BLaER1 (cell line): ENCODE data around the gene DEGS2.

Experiments used
- H3K27ac ChIP-seq: shearing (Covaris generic); formaldehyde crosslinking; 2 replicates; pipeline ENCODE4 v1.8.1; 2022
- H3K27me3 ChIP-seq: shearing (Covaris generic); formaldehyde crosslinking; 2 replicates; pipeline ENCODE4 v1.8.1; 2022
- H3K36me3 ChIP-seq: shearing (Covaris generic); formaldehyde crosslinking; 2 replicates; pipeline ENCODE4 v1.8.1; 2022
- H3K4me1 ChIP-seq: shearing (Covaris generic); formaldehyde crosslinking; 2 replicates; pipeline ENCODE4 v1.8.1; 2022
- H3K4me2 ChIP-seq: shearing (Covaris generic); formaldehyde crosslinking; 2 replicates; pipeline ENCODE4 v1.8.1; 2022
- H3K4me3 ChIP-seq: shearing (Covaris generic); formaldehyde crosslinking; 2 replicates; pipeline ENCODE4 v1.8.1; 2022
- H3K9ac ChIP-seq: shearing (Covaris generic); formaldehyde crosslinking; 2 replicates; pipeline ENCODE4 v1.8.1; 2022
- H3K9me3 ChIP-seq: shearing (Covaris generic); formaldehyde crosslinking; 2 replicates; pipeline ENCODE4 v1.8.1; 2022
- H4K20me1 ChIP-seq: shearing (Covaris generic); formaldehyde crosslinking; 2 replicates; pipeline ENCODE4 v1.8.1; 2022
- Cebpa-rat ChIP-seq: shearing (Covaris generic); IDR thresholded peaks from 2 replicates; pipeline ENCODE4 v1.8.1; 2022

The DEGS2 gene

GRCh38 chr14:100178691-100179090, 19.2 kb upstream of the DEGS2 start:
- Histone ChIP-seq H3K36me3 (no peaks in the 10 kb centered on the region), H3K9ac (no peak overlapping the region), H4K20me1 (no peaks in the 10 kb centered on the region), H3K4me2 (no peak overlapping the region), H3K27me3 (no peaks in the 10 kb centered on the region), H3K9me3 (peaks cover 3% of the 10 kb centered on the region; the same call in 1 of the 2 replicates), H3K4me1 (peaks cover 8% of the 10 kb centered on the region), H3K27ac (no peak overlapping the region), H3K4me3 (no peak overlapping the region)
- no peak for TF ChIP-seq Cebpa-rat

DNA sequence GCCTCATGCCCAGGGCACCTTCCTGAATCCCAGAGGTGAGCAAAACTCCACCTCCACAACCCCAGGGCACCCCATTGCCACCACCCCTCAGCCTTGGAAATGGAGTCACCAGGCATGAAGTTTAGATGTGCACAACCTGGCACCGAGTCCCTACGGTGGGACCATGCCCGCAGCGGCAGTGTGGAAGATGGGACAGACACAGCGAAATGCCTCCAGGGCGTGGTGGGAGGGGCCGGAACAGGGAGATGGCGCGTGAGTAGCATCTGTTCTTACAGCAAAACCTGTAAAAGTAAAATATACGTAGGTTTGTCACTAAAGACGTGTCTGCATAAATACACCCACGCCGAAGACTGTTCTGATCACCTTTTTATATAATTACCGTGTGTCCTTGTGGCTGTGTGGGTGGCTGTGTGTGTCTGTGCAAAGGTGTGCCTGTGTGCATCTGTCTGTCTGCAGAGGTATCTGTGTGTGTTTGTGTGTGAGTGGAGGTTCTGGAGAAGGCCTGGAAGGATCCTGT, 17.4 kb upstream of the DEGS2 start:
- H3K36me3 ChIP-seq = no peaks in the 10 kb centered on the region
- H3K9me3 ChIP-seq = peaks cover 3% of the 10 kb centered on the region; the same call in 1 of the 2 replicates
- no peak overlapping the region for H3K4me3 ChIP-seq
- H4K20me1 ChIP-seq = no peaks in the 10 kb centered on the region
- no peak overlapping the region for H3K27ac ChIP-seq
- no peak overlapping the region for H3K4me2 ChIP-seq
- H3K27me3 ChIP-seq = no peaks in the 10 kb centered on the region
- no peak for TF ChIP-seq Cebpa-rat
- no peak overlapping the region for H3K9ac ChIP-seq
- H3K4me1 ChIP-seq = peaks cover 8% of the 10 kb centered on the region

GRCh38 chr14:100173353-100173752, 13.9 kb upstream of the DEGS2 start:
- Histone ChIP-seq H3K9ac (no peak overlapping the region), H4K20me1 (no peaks in the 10 kb centered on the region), H3K36me3 (no peaks in the 10 kb centered on the region), H3K4me3 (no peak overlapping the region), H3K27ac (no peak overlapping the region), H3K4me2 (no peak overlapping the region), H3K27me3 (no peaks in the 10 kb centered on the region), H3K9me3 (no peaks in the 10 kb centered on the region), H3K4me1 (peaks cover 8% of the 10 kb centered on the region)
- no peak for TF ChIP-seq Cebpa-rat

- Histone ChIP-seq H3K27me3 (no peaks in the 10 kb centered on the region), H3K4me3 (no peak overlapping the region), H3K4me2 (no peak overlapping the region), H3K9ac (no peak overlapping the region), H3K36me3 (no peaks in the 10 kb centered on the region), H3K9me3 (no peaks in the 10 kb centered on the region), H3K27ac (no peak overlapping the region), H3K4me1 (peaks cover 8% of the 10 kb centered on the region), H4K20me1 (no peaks in the 10 kb centered on the region)
- no peak for TF ChIP-seq Cebpa-rat
These were observed 13.4 kb upstream of the DEGS2 start for GRCh38 chr14:100172811-100173210.

- H3K4me2 ChIP-seq = no peak overlapping the region
- no peak overlapping the region for H3K4me3 ChIP-seq
- no peak for TF ChIP-seq Cebpa-rat
- peaks cover 7% of the 10 kb centered on the region; the same call in 1 of the 2 replicates for H3K27me3 ChIP-seq
- H3K4me1 ChIP-seq = peaks cover 15% of the 10 kb centered on the region
- H3K9ac ChIP-seq = no peak overlapping the region
- no peaks in the 10 kb centered on the region for H3K36me3 ChIP-seq
- no peaks in the 10 kb centered on the region for H4K20me1 ChIP-seq
- H3K9me3 ChIP-seq = no peaks in the 10 kb centered on the region
- H3K27ac ChIP-seq = no peak overlapping the region
These were observed 11.4 kb upstream of the DEGS2 start for GRCh38 chr14:100170880-100171279.

DNA sequence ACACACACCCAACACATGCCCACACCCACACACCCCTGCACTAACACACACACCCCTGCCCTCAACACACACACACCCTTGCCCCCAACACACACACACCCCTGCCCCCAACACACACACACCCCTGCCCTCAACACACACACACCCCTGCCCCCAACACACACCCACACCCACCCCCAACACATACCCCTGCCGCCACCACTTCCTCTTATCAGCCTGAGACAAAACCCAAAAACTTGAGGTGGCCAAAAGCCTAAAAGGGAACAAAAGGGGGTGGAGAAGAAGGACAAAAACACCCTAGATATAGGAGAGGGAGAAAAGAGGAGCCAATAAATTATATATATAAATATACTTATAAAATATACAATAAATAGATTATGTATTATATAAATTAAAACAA, 9.1 kb upstream of the DEGS2 start:
- H3K27ac ChIP-seq = no peak overlapping the region
- H3K9ac ChIP-seq = no peak overlapping the region
- no peaks in the 10 kb centered on the region for H3K9me3 ChIP-seq
- H3K4me1 ChIP-seq = peaks cover 7% of the 10 kb centered on the region
- no peak overlapping the region for H3K4me2 ChIP-seq
- H3K27me3 ChIP-seq = peaks cover 7% of the 10 kb centered on the region; the same call in 1 of the 2 replicates
- no peak for TF ChIP-seq Cebpa-rat
- no peaks in the 10 kb centered on the region; the same call in 1 of the 2 replicates for H4K20me1 ChIP-seq
- H3K4me3 ChIP-seq = no peak overlapping the region
- no peaks in the 10 kb centered on the region for H3K36me3 ChIP-seq

DNA sequence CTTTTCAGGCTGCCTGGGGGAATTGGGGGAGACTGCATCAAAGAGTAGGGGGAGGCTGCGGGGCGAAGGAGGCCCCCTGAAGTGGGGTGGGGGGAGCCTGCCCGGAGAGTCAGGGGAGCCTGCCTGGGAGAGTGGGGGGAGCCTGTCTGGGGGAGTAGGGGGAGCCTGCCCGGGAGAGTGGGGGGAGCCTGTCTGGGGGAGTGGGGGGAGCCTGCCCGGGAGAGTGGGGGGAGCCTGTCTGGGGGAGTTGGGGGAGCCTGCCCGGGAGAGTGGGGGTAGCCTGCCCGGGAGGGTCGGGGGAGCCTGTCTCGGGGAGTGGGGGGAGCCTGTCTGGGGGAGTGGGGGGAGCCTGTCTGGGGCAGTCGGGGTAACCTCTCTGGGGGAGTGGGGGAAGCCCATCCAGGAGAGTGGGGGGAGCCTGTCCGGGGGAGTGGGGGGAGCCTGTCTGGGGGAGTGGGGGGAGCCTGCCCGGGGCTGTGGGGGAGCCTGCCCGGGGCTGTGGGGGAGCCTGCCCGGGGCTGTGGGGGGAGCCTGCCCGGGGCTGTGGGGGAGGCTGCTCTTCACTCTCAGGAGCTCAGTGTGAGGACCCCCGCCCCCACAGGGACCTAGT, 6.5 kb upstream of the DEGS2 start:
- Histone ChIP-seq H3K9ac (no peak overlapping the region), H3K4me3 (no peak overlapping the region), H3K27me3 (peaks cover 15% of the 10 kb centered on the region), H3K36me3 (no peaks in the 10 kb centered on the region), H3K9me3 (no peaks in the 10 kb centered on the region), H3K27ac (no peak overlapping the region), H3K4me2 (no peak overlapping the region), H3K4me1 (peaks cover 7% of the 10 kb centered on the region), H4K20me1 (peaks cover 4% of the 10 kb centered on the region)
- TF ChIP-seq Cebpa-rat = no peak

DNA sequence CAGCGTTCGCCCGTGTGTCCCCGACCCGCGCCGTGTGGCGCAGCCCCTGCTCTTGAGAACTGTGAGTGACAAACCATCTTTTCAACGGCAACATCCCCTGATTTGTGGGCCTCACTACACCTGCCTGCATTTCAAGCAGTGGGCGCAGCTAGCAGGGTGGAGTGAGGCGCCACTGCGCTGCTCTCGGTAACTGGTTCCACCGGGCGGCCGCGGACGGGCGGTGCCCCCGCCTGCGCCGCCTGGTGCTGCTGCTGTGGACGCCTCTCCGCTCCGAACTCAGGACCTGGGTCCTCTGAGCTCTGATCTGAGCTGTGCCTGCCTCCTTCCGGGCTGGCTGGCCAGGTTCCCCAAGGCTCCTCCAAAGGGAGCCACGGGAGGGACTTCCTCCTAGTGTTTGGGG, 5.9 kb upstream of the DEGS2 start:
- Histone ChIP-seq H3K4me1 (peaks cover 9% of the 10 kb centered on the region), H3K4me2 (no peak overlapping the region)

DNA sequence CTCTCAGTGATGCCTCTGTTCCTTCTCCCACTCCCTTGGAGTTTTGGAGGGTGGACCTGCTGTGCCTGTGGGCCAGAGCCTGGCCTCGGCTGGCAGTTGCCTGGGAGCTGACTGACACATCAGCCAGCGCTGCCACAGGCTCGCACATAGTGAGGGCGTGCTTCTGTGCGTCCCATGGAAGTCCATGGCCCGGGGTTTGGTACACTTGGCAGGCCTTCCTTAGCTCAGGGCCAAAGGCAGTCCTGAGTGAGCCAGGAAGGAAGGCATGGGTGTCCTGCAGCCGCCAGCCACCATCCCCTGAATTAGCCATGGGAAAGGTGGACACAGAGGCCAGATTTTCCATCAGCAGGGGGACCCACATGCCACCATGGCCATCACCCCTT, 1.1 kb upstream of the DEGS2 start:
- no peak overlapping the region for H3K4me3 ChIP-seq

More for the DNA sequence above, 5.9 kb upstream of the DEGS2 start:
- Histone ChIP-seq H3K9me3 (no peaks in the 10 kb centered on the region), H3K9ac (no peak overlapping the region), H3K27ac (no peak overlapping the region), H4K20me1 (peaks cover 10% of the 10 kb centered on the region), H3K36me3 (no peaks in the 10 kb centered on the region), H3K4me3 (no peak overlapping the region), H3K27me3 (peaks cover 21% of the 10 kb centered on the region)
- no peak for TF ChIP-seq Cebpa-rat

GRCh38 chr14:100159865-100160533, 554 bp upstream of the DEGS2 start:
- H3K9ac ChIP-seq = no peak overlapping the region
- no peak overlapping the region for H3K27ac ChIP-seq
- H3K4me3 ChIP-seq = peak overlapping the region; percentile 64
- H3K36me3 ChIP-seq = no peaks in the 10 kb centered on the region
- peak overlapping the region; percentile 87 for H3K4me2 ChIP-seq
- no peak for TF ChIP-seq Cebpa-rat
- H3K4me1 ChIP-seq = peaks cover 51% of the 10 kb centered on the region
- H3K27me3 ChIP-seq = peaks cover 61% of the 10 kb centered on the region
- peaks cover 1% of the 10 kb centered on the region; the same call in 1 of the 2 replicates for H3K9me3 ChIP-seq
- H4K20me1 ChIP-seq = peaks cover 36% of the 10 kb centered on the region

More for the DNA sequence above, 1.1 kb upstream of the DEGS2 start:
- H3K36me3 ChIP-seq = no peaks in the 10 kb centered on the region
- H3K9me3 ChIP-seq = no peaks in the 10 kb centered on the region
- peaks cover 58% of the 10 kb centered on the region for H3K27me3 ChIP-seq
- H3K27ac ChIP-seq = no peak overlapping the region
- no peak for TF ChIP-seq Cebpa-rat
- no peak overlapping the region; the same call in 1 of the 2 replicates for H3K4me2 ChIP-seq
- H4K20me1 ChIP-seq = peaks cover 36% of the 10 kb centered on the region
- no peak overlapping the region for H3K9ac ChIP-seq
- H3K4me1 ChIP-seq = peaks cover 46% of the 10 kb centered on the region
